HepG2 (cell line): ENCODE results near the gene LENG1. TPM values are rescaled to one million over a fixed set of nuclear protein-coding genes. Genes with fewer than 3 reads are reported as not detected.

Source experiments
- ATAC-seq: fragments of 200-7000 bp; cut with Tn5 transposase; 3 replicates; pipeline ENCODE4 v1.9.1; 2020; ENCODE audit warnings: mild to moderate bottlenecking, moderate library complexity
- BruUV-seq: library from RNA; stranded (reverse); fragments of 400-500 nt; replicated peaks from 2 replicates; lab custom pipeline; 2021; lab: Mats Ljungman, UMichigan
- CTCF ChIA-PET: fragments of 300-600 bp; formaldehyde crosslinking; extraction: SDS; loops from one replicate; lab custom pipeline; 2021; ENCODE audit warnings: low total read pairs, inconsistent platforms, low intra/inter-chr PET ratio; lab: Yijun Ruan, JAX
- POLR2A ChIA-PET: fragments of 350-600 bp; sonication (Branson Sonifier 250); formaldehyde crosslinking; loops from one replicate; lab custom pipeline; 2020; ENCODE audit warnings: antibody characterized with exemption, inconsistent platforms; lab: Yijun Ruan, JAX
- DNase-seq: peaks from one replicate; pipeline ENCODE4 v3.0.0-alpha.2; 2015; ENCODE audit warnings: low spot score
- FAIRE-seq: peaks from 3 replicates; lab custom pipeline; 2011; peaks lifted over from hg19 to GRCh38; lab: Jason Lieb, UNC
- H2AFZ ChIP-seq: one replicate; pipeline ENCODE4 v1.6.1; 2011; ENCODE audit warnings: low read length, inconsistent platforms
- H3K27ac ChIP-seq: fragments of 300-600 bp; 3 replicates; pipeline ENCODE4 v1.8.0; 2011; ENCODE audit warnings: mixed run types, mild to moderate bottlenecking, mixed read lengths, low read length, inconsistent platforms; ENCODE audit not compliant: insufficient read depth; ENCODE audit errors: extremely low read length
- H3K27me3 ChIP-seq, 2 experiments: fragments of 200-600 bp in 1 of 2; 2 replicates in 1 of 2; 3 replicates in 1 of 2; pipeline versions ENCODE4 v1.6.0 to v1.8.0; 2011; ENCODE audit warnings: low read length in 2 of 2, mild to moderate bottlenecking in 2 of 2, moderate library complexity in 2 of 2, inconsistent platforms in 1 of 2; ENCODE audit not compliant: insufficient read depth in 2 of 2, control insufficient read depth in 1 of 2
- H3K36me3 ChIP-seq, 2 experiments: fragments of 200-600 bp in 1 of 2; replicated peaks in 1 of 2; 2 replicates in 1 of 2; 3 replicates in 1 of 2; pipeline versions ENCODE4 v1.5.1 to v1.8.0; 2011; ENCODE audit warnings: low read length in 2 of 2, inconsistent platforms in 1 of 2; ENCODE audit not compliant: insufficient read depth in 2 of 2, control insufficient read depth in 1 of 2
- H3K4me1 ChIP-seq: 2 replicates; pipeline ENCODE4 v1.5.1; 2012; ENCODE audit warnings: low read length, inconsistent platforms; ENCODE audit not compliant: insufficient read depth
- H3K4me2 ChIP-seq: 2 replicates; pipeline ENCODE4 v1.6.0; 2011; ENCODE audit warnings: low read depth, low read length, inconsistent platforms
- H3K4me3 ChIP-seq, 3 experiments: fragments of 200-600 bp in 1 of 3; sonication (generic), shearing (Covaris generic) in 1 of 3; replicated peaks in 1 of 3; 2 replicates each; pipeline ENCODE4 v1.5.1; 2011 to 2016; ENCODE audit warnings: low read length in 3 of 3, inconsistent platforms in 2 of 3, low read depth in 2 of 3, mild to moderate bottlenecking in 2 of 3, control low read depth in 1 of 3, mixed read lengths in 1 of 3; ENCODE audit not compliant: insufficient read depth in 1 of 3
- H3K79me2 ChIP-seq: one replicate; pipeline ENCODE4 v1.6.1; 2011; ENCODE audit warnings: low read length, inconsistent platforms; ENCODE audit not compliant: insufficient read depth
- H3K9ac ChIP-seq: 2 replicates; pipeline ENCODE4 v1.6.0; 2011; ENCODE audit warnings: mild to moderate bottlenecking, low read depth, low read length, inconsistent platforms; ENCODE audit not compliant: insufficient read depth
- H3K9me3 ChIP-seq: 2 replicates; pipeline ENCODE4 v1.5.1; 2012; ENCODE audit warnings: mild to moderate bottlenecking, low read length
- H4K20me1 ChIP-seq: 2 replicates; pipeline ENCODE4 v1.6.0; 2011; ENCODE audit warnings: inconsistent platforms, mild to moderate bottlenecking, low read length, moderate library complexity; ENCODE audit not compliant: insufficient read depth
- BHLHE40 ChIP-seq: IDR thresholded peaks from 2 replicates; pipeline ENCODE4 v1.6.1; 2011; ENCODE audit warnings: low read length, improper control_type of control experiment
- BRD4 ChIP-seq: sonication (generic); formaldehyde crosslinking; IDR thresholded peaks from 2 replicates; pipeline ENCODE4 v1.4.0; 2020; ENCODE audit warnings: missing genetic modification reagents
- CEBPB ChIP-seq: IDR thresholded peaks from 2 replicates; pipeline ENCODE4 v1.6.1; 2011; ENCODE audit warnings: low read depth, low read length, improper control_type of control experiment, borderline replicate concordance
- FOSL1 ChIP-seq: sonication (generic); formaldehyde crosslinking; IDR thresholded peaks from 2 replicates; pipeline ENCODE4 v1.9.0; 2021; ENCODE audit warnings: missing genetic modification reagents, borderline replicate concordance
- FOXK1 ChIP-seq: sonication (generic); formaldehyde crosslinking; IDR thresholded peaks from 2 replicates; pipeline ENCODE4 v1.4.0; 2020; ENCODE audit warnings: low read depth, missing genetic modification reagents, borderline replicate concordance
- GFI1 ChIP-seq: sonication (generic); formaldehyde crosslinking; IDR thresholded peaks from 2 replicates; pipeline ENCODE4 v1.5.0; 2020; ENCODE audit warnings: missing genetic modification reagents, mild to moderate bottlenecking, borderline replicate concordance
- NFIB ChIP-seq: sonication (generic); formaldehyde crosslinking; IDR thresholded peaks from 2 replicates; pipeline ENCODE4 v1.9.0; 2021; ENCODE audit warnings: missing genetic modification reagents, mild to moderate bottlenecking, borderline replicate concordance
- NFYC ChIP-seq: IDR thresholded peaks from 2 replicates; pipeline ENCODE4 v1.6.1; 2016; ENCODE audit warnings: missing genetic modification reagents, missing compliant biosample characterization
- RBFOX2 ChIP-seq: fragments of 200-400 bp; formaldehyde crosslinking; IDR thresholded peaks from 2 replicates; pipeline ENCODE4 v1.6.1; 2017; ENCODE audit warnings: low read depth, mild to moderate bottlenecking, low read length
- SNAI1 ChIP-seq: sonication (generic); formaldehyde crosslinking; IDR thresholded peaks from 2 replicates; pipeline ENCODE4 v1.5.0; 2020; ENCODE audit warnings: mild to moderate bottlenecking, missing genetic modification reagents, borderline replicate concordance
- TCF7L2 ChIP-seq: IDR thresholded peaks from 2 replicates; pipeline ENCODE4 v1.6.1; 2011; ENCODE audit warnings: mild to moderate bottlenecking, low read depth, low read length, moderate library complexity
- ZC3H13 ChIP-seq: sonication (generic); formaldehyde crosslinking; IDR thresholded peaks from 2 replicates; pipeline ENCODE4 v1.8.1; 2023; ENCODE audit warnings: mild to moderate bottlenecking, missing genetic modification reagents, moderate library complexity
- ZNF160 ChIP-seq: sonication (generic); formaldehyde crosslinking; IDR thresholded peaks from 2 replicates; pipeline ENCODE4 v1.8.0; 2022; ENCODE audit warnings: mild to moderate bottlenecking, inconsistent platforms, missing genetic modification reagents
- ZNF547 ChIP-seq: sonication (generic); formaldehyde crosslinking; IDR thresholded peaks from 2 replicates; pipeline ENCODE4 v1.5.1; 2020; ENCODE audit warnings: mild to moderate bottlenecking, missing genetic modification reagents
- ZNF724P ChIP-seq: sonication (generic); formaldehyde crosslinking; IDR thresholded peaks from 2 replicates; pipeline ENCODE4 v1.8.0; 2022; ENCODE audit warnings: missing genetic modification reagents, borderline replicate concordance
- whole genome bisulfite sequencing: methylation state at CpG from one replicate; pipeline ENCODE4 v1.1.6; 2017; ENCODE audit warnings: low lambda C conversion rate; 5-methylcytosine and 5-hydroxymethylcytosine counted together
- in situ Hi-C: cut with HindIII; loops from 2 replicates; pipeline ENCODE4 v1.10.0; 2017; ENCODE audit warnings: low pct_unique_long_range_greater_than_20kb; ENCODE audit not compliant: extremely low pct_ligation_motif_present
- intact Hi-C: fragments of 100-400 bp; cut with micrococcal nuclease; formaldehyde crosslinking; loops from one replicate; pipeline ENCODE4 v1.10.0; 2022; ENCODE audit not compliant: unreplicated experiment
- polyA plus RNA-seq, 8 experiments: library from polyadenylated mRNA; depleted of rRNA in 3 of 8; stranded (reverse) in 7 of 8; unstranded in 1 of 8; fragments of >200 nt; fragmentation: Illumina TruSeq in 4 of 8; extraction: Trizol in 4 of 8; gene quantifications; 2 replicates each; pipeline versions ENCODE4 v1.2.1 to v1.2.3, GENCODE V29; 2011 to 2016; ENCODE audit warnings: low read depth in 4 of 8, missing spikeins in 1 of 8, mixed read lengths in 1 of 8; ENCODE audit not compliant: insufficient read depth in 1 of 8
- total RNA-seq, 5 experiments: library from RNA; depleted of rRNA; stranded (reverse); fragments of >200 nt; fragmentation: Illumina TruSeq; extraction: Trizol; gene quantifications; 2 replicates each; pipeline ENCODE4 v1.2.3, GENCODE V29; 2016; ENCODE audit warnings: low read depth in 1 of 5
- TF ChIP-seq, protein P1 (sequence below): sonication (generic); formaldehyde crosslinking; IDR thresholded peaks from 2 replicates; pipeline ENCODE4 v1.4.0; 2020; ENCODE audit warnings: mild to moderate bottlenecking, missing genetic modification reagents
- TF ChIP-seq, protein P2 (sequence below): sonication (generic); formaldehyde crosslinking; IDR thresholded peaks from 2 replicates; pipeline ENCODE4 v1.4.0; 2020; ENCODE audit warnings: missing genetic modification reagents, low read depth, mild to moderate bottlenecking, borderline replicate concordance
- TF ChIP-seq, protein P3 (sequence below): sonication (generic); formaldehyde crosslinking; conservative IDR thresholded peaks from 2 replicates; pipeline ENCODE4 v1.8.0; 2022; ENCODE audit warnings: missing genetic modification reagents
- TF ChIP-seq, protein P4 (sequence below): sonication (generic); formaldehyde crosslinking; IDR thresholded peaks from 2 replicates; pipeline ENCODE4 v1.5.0; 2020; ENCODE audit warnings: mild to moderate bottlenecking, missing genetic modification reagents

Gene LENG1
- total and polyA plus RNA-seq, 2 of the 13 experiments (the other 11 are each of a cell fraction or from before 2014, with no cell fraction given) = 1.8 to 3.8 TPM

DNA sequence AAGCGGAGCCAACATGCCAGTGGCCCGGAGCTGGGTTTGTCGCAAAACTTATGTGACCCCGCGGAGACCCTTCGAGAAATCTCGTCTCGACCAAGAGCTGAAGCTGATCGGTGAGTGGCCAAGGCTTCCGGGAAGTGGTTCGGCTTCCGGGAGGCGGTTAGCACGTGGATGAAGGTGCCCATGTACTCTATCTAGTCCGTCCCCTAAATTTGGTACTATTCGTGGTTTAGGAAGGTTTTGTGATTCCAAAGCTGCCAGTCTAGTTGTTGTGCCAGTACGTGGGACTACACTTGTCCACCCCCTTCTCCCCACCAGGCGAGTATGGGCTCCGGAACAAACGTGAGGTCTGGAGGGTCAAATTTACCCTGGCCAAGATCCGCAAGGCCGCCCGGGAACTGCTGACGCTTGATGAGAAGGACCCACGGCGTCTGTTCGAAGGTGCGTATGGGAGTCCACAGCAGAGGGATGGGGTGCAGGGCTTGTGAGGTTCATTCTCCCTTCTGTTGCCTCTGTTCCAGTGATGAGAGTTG, 41.7 kb upstream of the LENG1 start:
- Histone ChIP-seq H3K9ac (peak overlapping the region; percentile 96), H3K27ac (peak overlapping the region; percentile 91), H3K36me3 (peaks cover 11 to 53% of the 10 kb centered on the region in 2 experiments), H4K20me1 (peaks cover 55% of the 10 kb centered on the region), H2AFZ (no peak overlapping the region), H3K9me3 (no peaks in the 10 kb centered on the region), H3K4me2 (peak overlapping the region; percentile 87), H3K4me1 (peaks cover 55% of the 10 kb centered on the region), H3K79me2 (peaks cover 54% of the 10 kb centered on the region), H3K4me3 (peak overlapping the region; percentile 61 to 83 (median 72)), H3K27me3 (no peaks in the 10 kb centered on the region; a peak in 1 of 5 replicates)
- DNase-seq = no peak
- ATAC-seq = no peak
- intact Hi-C loops = loop anchor here (5.0 kb wide), 1 partner anchor 64 kb away; the partner anchor contains the start of gene CNOT3
- under 1% methylated on average over 16 of the region's 28 CpGs for WGBS
- in situ Hi-C loops = no loop called here
- ChIA-PET CTCF (no interaction called here), POLR2A (interaction anchor here (0.6 to 8.7 kb wide), 13 partner anchors 8 to 337 kb away, joined by 3 to 306 read pairs (median 5); partner anchors contain the start of genes CNOT3, LENG1, LILRB5 and MBOAT7)
- BruUV-seq = TSS peak; percentile 74
- FAIRE-seq = no peak
- TF ChIP-seq ZNF547 (no peak), TCF7L2 (no peak), RBFOX2 (peak; percentile 57; the same call in 1 of the 2 replicates), ZNF724P (0 out of 2 replicates have a peak, but pooled peaks have one; percentile 10), CEBPB (no peak), NFYC (CRISPR knock-in tag) (no peak), ZC3H13 (peak; percentile 39; the same call in 1 of the 2 replicates), NFIB (no peak), SNAI1 (CRISPR knock-in tag) (no peak; the same call in 1 of the 2 replicates), FOSL1 (CRISPR knock-in tag) (no peak), FOXK1 (CRISPR knock-in tag) (no peak), ZNF160 (no peak; the same call in 1 of the 2 replicates), BRD4 (CRISPR knock-in tag) (0 out of 2 replicates have a peak, but pooled peaks have one; percentile 14), BHLHE40 (no peak), GFI1 (CRISPR knock-in tag) (no peak)
- TF ChIP-seq, protein P1, sequence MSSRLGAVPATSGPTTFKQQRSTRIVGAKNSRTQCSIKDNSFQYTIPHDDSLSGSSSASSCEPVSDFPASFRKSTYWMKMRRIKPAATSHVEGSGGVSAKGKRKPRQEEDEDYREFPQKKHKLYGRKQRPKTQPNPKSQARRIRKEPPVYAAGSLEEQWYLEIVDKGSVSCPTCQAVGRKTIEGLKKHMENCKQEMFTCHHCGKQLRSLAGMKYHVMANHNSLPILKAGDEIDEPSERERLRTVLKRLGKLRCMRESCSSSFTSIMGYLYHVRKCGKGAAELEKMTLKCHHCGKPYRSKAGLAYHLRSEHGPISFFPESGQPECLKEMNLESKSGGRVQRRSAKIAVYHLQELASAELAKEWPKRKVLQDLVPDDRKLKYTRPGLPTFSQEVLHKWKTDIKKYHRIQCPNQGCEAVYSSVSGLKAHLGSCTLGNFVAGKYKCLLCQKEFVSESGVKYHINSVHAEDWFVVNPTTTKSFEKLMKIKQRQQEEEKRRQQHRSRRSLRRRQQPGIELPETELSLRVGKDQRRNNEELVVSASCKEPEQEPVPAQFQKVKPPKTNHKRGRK (CRISPR knock-in tag) = no peak
- TF ChIP-seq, protein P2, sequence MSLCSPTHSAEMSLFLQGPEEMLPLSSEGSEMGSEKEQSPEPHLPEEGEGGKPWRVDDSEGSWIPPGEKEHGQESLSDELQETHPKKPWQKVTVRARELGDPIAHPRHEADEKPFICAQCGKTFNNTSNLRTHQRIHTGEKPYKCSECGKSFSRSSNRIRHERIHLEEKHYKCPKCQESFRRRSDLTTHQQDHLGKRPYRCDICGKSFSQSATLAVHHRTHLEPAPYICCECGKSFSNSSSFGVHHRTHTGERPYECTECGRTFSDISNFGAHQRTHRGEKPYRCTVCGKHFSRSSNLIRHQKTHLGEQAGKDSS (CRISPR knock-in tag) = 0 out of 2 replicates have a peak, but pooled peaks have one; percentile 11
- TF ChIP-seq, protein P3, sequence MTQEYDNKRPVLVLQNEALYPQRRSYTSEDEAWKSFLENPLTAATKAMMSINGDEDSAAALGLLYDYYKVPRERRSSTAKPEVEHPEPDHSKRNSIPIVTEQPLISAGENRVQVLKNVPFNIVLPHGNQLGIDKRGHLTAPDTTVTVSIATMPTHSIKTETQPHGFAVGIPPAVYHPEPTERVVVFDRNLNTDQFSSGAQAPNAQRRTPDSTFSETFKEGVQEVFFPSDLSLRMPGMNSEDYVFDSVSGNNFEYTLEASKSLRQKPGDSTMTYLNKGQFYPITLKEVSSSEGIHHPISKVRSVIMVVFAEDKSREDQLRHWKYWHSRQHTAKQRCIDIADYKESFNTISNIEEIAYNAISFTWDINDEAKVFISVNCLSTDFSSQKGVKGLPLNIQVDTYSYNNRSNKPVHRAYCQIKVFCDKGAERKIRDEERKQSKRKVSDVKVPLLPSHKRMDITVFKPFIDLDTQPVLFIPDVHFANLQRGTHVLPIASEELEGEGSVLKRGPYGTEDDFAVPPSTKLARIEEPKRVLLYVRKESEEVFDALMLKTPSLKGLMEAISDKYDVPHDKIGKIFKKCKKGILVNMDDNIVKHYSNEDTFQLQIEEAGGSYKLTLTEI (CRISPR knock-in tag) = no peak
- TF ChIP-seq, protein P4, sequence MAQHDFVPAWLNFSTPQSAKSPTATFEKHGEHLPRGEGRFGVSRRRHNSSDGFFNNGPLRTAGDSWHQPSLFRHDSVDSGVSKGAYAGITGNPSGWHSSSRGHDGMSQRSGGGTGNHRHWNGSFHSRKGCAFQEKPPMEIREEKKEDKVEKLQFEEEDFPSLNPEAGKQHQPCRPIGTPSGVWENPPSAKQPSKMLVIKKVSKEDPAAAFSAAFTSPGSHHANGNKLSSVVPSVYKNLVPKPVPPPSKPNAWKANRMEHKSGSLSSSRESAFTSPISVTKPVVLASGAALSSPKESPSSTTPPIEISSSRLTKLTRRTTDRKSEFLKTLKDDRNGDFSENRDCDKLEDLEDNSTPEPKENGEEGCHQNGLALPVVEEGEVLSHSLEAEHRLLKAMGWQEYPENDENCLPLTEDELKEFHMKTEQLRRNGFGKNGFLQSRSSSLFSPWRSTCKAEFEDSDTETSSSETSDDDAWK (CRISPR knock-in tag) = no peak
